ENCODE measurements around the gene GCHFR.

DNA sequence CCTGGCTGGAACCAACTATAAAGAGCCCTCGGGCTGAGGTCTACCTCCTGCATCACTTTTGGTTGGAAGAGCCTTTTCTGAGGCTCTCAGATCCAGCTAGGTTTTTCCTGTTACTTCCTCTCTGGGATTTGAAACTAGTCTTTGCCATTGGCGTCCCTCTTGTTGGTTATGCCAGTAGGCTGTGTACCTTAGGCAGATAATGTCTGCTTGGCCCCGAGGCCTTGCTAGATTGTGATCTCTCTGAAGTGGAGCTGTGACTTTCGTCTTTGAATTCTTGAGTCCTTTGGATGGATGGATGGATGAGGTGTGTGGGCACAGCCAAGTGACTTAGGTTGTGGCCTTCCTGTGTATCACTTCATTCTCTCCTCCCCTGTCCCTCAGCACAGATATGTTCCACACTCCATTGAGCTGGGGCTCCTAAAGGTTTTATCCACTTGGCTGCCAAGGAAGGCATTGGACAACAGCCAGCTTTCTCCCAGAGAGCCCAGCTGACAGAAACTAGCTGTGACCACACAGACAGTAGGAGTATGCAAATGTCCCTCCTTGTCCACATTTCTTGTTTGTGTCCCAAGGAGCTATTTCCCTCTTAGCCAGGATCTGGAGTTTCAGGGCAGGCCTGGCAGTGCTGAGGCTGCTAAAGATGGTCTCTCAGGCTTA, 51.3 kb downstream of the GCHFR start:
- TF ChIP-seq CTCF (IDR thresholded peaks at IDR 0.05) = no peak
- no peak for TF ChIP-seq POLR2A (IDR thresholded peaks at IDR 0.05)
